HG03571 (cell line): ENCODE results near the gene BRWD1.

Source experiments
- ATAC-seq: cut with Tn5 transposase; IDR thresholded peaks from one replicate; pipeline ENCODE4 v1.9.1; 2021; ENCODE audit not compliant: unreplicated experiment

BRWD1 gene

DNA sequence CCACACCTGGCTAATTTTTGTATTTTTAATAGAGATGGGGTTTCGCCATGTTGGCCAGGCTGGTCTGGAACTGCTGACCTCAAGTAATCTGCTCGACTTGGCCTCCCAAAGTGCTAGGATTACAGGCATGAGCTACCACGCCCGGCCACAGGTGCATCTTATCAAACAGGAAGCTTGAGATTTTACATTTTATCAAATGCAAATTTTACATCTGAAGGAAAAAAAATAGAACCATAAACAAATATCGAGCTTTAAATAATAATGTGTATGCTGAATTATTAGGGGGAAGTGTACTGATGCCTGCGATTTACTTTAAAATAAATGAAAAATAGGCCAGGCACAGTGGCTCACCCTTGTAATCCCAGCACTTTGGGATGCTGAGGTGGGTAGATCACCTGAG lies 16.6 kb upstream of the BRWD1 start:
- no peak for ATAC-seq

- no peak for ATAC-seq
Measured at GRCh38 chr21:39327727-39328126, 14.3 kb upstream of the BRWD1 start.

GRCh38 chr21:39326607-39327307 lies 13.3 kb upstream of the BRWD1 start:
- no peak for ATAC-seq

GRCh38 chr21:39325458-39325857 lies 12.0 kb upstream of the BRWD1 start:
- ATAC-seq = no peak

GRCh38 chr21:39321424-39321823 lies 8.0 kb upstream of the BRWD1 start:
- ATAC-seq = no peak

- no peak for ATAC-seq
Measured at GRCh38 chr21:39319814-39320332, 6.4 kb upstream of the BRWD1 start.

GRCh38 chr21:39319251-39319756 lies 5.9 kb upstream of the BRWD1 start:
- no peak for ATAC-seq

GRCh38 chr21:39318091-39318959 lies 4.9 kb upstream of the BRWD1 start:
- ATAC-seq = no peak

- no peak for ATAC-seq
Measured at GRCh38 chr21:39317134-39318090, 4.0 kb upstream of the BRWD1 start.

DNA sequence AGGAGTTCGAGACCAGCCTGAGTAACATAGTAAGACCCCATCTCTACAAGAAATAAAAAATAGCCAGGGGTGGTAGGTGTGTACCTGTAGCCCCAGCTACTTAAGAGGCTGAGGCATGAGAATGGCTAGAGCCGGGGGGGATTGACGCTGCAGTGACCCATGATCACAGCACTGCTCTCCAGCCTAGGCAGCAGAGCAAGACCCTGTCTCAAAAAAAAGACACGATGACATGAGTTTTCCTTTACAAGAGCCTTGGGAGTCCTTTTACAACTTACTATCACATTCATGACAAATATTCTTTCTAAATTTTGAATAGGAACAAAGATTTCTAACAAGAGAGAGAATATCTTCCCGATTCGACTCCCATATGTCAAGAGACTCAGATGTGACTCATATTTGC lies 3.3 kb upstream of the BRWD1 start:
- ATAC-seq = no peak

DNA sequence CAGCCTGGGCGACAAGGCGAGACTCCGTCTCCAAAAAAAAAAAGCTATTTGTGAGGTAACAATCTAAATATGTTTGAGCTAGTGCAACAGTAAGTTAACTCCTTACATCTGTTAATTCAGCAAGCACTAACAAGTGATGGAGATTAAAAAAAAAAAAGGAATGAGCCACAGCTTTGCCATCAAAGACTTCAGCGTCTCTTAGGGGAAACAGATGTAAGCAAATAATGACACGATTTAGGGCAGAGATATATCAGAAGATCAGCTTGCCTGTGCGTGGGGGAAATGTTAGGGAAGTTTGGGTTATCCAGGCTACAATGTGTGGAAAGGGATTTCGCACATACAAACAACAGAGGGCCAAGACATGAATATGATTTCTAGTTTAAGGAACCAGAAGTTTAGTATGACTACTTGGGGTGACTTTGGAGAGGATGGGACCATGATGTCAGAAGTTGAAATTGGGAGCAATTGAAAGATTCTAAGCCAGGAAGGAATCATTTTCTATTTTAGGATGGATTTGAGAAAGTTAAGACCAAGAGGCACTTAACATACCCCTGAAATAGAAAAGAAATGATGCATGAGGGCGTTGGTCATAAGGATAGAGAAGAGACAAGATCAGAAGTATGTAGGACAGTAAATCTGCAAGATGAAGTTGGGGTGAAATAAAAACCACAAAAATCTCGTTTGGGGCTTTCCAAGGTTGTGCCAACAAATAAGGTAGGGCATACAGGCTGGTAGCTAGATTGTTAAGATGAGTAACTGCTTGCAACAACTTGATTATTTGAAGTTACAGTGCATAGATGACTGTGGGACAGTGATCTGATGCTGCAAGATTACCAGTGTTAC lies 2.4 kb upstream of the BRWD1 start:
- no peak for ATAC-seq

DNA sequence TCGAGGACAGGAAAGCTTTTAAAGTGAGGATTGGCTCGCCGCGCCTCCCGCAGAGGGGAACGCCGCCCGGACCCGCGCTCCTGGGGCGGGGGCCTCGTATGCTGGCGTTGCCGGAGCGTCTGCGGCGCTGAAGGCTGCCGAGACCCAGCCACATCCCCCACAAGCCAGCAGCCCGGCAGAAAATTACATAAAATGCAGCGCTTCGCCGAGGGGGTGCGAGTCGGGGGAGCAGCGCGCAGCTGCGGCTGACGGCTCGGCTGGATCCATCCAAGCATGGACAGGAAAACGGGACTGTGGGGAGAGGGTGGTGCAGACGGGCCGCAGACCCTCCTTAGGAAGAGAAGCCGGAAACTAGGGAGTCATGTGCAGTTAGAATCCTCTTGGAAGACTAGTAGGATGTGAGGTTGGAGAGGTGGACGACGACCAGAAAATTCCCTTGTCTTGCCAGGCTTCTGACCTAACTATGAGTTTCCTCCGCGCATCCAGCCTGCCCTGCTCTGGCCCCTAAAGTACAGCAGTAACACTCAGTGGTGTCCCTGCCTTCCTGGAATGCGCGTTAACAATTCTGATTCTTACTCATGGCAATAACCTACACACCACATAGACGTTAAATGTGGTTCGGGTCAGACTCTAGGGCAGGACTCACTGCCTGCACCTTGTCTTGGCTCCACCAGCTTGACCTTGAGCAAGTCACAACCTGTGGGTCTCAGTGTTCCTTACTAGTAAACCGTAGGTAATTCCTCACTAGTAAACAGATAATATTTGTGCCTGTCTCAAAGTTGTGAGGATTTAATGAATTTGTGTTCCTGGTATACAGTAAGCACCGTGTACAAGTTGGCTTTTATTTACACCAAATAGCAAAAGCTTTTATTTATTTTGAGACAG lies 953 bp upstream of the BRWD1 start:
- ATAC-seq = no peak

DNA sequence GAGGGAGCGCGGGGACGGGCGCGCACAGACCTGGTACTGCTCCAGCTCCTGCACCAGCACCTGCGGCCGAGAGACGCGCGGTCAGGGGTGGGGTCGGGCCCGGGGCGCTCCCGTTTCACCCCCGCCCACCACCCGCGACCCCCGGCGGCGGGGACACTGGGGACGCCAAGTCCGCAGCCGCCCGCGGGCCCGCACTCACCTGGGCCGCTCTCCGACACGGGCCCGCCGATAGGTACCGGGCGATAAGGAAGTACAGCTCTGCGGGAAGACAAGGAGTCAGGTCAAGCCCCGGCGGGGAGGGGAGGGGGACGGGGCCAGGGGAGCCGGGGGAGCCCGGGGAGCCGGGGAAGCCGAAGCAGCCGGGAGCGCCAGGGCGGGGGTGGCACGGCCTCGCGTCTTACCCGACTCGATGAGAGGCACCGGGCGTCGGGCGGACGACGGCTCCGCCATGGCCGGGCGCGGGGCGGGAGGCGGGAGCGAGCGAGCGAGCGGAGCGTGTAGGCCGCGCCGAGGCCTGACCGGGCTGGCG lies 326 bp downstream of the BRWD1 start:
- ATAC-seq = peak; percentile 4

- ATAC-seq = peak; percentile 67
Measured at GRCh38 chr21:39312112-39313041, 1.1 kb downstream of the BRWD1 start.

DNA sequence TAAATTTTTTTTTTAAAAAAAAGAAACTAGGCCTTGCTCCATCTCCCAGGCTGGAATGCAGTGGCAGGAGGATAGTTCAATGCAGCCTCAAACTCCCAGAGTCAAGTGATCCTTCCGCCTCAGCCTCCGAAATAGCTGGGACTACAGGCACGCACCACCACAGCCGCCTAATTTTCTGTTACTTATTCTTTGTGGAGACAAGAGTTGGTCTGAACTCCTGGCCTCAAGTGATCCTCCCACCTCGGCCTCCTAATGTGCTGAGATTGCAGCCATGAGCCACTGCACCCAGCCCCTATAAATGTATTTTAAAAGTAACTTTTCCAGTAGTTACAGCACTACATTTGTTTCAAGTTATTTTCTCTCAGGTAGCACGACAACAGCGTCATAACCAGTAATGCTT lies 2.3 kb downstream of the BRWD1 start:
- no peak for ATAC-seq

GRCh38 chr21:39307466-39307865 lies 6.0 kb downstream of the BRWD1 start:
- ATAC-seq = no peak

- ATAC-seq = no peak
Measured at GRCh38 chr21:39300587-39300986, 12.8 kb downstream of the BRWD1 start.

DNA sequence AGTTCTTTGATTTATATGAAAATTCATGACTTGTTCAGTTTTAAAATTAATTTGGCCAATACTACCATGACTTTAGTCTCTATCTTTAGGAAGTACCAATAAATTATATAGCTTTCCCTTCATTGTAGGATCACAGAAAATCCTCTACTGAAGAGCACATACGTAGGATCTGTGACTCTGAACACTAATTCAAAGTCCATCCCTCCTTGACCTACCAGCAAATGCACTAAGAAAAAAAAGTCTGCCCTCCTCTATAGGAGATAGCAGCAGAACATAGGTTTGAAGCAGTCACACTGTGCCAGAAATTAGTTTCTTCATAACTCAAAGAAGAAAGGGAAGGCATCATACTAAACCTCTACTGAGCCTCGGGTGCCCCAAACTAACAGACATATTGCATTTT lies 16.5 kb downstream of the BRWD1 start:
- ATAC-seq = no peak
